ENCODE results near the gene IRX5. TPM values are rescaled to one million over a fixed set of nuclear protein-coding genes. Genes with fewer than 3 reads are reported as not detected.
A peak's percentile ranks its signal among the peaks of the same experiment; 100 is the strongest.

Gene IRX5
- total RNA-seq, 1 donor from 2014 or later: 4.3 TPM

DNA sequence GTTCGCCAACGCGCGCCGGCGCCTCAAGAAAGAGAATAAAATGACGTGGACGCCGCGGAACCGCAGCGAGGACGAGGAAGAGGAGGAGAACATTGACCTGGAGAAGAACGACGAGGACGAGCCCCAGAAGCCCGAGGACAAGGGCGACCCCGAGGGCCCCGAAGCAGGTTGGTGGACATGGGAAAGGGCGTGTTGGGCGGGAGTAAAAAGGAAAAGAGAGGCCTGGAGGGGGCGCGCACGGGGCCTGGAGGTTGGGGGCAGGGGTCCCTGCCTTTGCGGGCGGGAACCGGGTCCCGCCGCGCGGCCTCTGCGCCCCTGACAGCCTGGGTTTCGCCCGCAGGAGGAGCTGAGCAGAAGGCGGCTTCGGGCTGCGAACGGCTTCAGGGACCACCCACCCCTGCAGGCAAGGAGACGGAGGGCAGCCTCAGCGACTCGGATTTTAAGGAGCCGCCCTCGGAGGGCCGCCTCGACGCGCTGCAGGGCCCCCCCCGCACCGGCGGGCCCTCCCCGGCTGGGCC is 2.1 kb downstream of the IRX5 start:
- Mint-ChIP-seq H3K4me3 (ENCODE audit: unreplicated experiment) (peak overlapping the region; percentile 81), H3K27me3 (ENCODE audit: unreplicated experiment) (peaks cover 50% of the 10 kb centered on the region), H3K4me1 (ENCODE audit: unreplicated experiment) (peaks cover 41% of the 10 kb centered on the region), H3K27ac (ENCODE audit: unreplicated experiment) (peak overlapping the region; percentile 72), H3K36me3 (ENCODE audit: unreplicated experiment) (peaks cover 18% of the 10 kb centered on the region), H3K9me3 (ENCODE audit: unreplicated experiment) (no peaks in the 10 kb centered on the region)
- TF ChIP-seq, protein P1, sequence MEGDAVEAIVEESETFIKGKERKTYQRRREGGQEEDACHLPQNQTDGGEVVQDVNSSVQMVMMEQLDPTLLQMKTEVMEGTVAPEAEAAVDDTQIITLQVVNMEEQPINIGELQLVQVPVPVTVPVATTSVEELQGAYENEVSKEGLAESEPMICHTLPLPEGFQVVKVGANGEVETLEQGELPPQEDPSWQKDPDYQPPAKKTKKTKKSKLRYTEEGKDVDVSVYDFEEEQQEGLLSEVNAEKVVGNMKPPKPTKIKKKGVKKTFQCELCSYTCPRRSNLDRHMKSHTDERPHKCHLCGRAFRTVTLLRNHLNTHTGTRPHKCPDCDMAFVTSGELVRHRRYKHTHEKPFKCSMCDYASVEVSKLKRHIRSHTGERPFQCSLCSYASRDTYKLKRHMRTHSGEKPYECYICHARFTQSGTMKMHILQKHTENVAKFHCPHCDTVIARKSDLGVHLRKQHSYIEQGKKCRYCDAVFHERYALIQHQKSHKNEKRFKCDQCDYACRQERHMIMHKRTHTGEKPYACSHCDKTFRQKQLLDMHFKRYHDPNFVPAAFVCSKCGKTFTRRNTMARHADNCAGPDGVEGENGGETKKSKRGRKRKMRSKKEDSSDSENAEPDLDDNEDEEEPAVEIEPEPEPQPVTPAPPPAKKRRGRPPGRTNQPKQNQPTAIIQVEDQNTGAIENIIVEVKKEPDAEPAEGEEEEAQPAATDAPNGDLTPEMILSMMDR (IDR thresholded peaks at IDR 0.05): no peak
- DNase-seq (ENCODE audit: extremely low spot score, unreplicated experiment): peak; percentile 80

DNA sequence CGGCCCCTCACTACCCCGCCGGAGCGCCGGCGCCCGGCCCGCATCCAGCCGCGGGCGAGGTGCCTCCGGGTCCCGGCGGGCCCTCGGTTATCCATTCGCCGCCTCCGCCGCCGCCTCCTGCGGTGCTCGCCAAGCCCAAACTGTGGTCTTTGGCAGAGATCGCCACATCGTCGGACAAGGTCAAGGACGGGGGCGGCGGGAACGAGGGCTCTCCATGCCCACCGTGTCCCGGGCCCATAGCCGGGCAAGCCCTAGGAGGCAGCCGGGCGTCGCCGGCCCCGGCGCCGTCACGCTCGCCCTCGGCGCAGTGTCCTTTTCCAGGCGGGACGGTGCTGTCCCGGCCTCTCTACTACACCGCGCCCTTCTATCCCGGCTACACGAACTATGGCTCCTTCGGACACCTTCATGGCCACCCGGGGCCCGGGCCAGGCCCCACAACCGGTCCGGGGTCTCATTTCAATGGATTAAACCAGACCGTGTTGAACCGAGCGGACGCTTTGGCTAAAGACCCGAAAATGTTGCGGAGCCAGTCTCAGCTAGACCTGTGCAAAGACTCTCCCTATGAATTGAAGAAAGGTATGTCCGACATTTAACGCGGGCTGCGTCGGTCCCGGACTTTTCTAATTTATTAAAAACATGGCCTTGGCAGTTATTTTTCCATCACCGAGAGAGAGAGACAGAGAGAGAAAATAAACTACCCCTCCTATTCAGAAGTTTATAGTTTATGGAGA is 2.8 kb downstream of the IRX5 start:
- Mint-ChIP-seq H3K27ac (ENCODE audit: unreplicated experiment) (no peak overlapping the region), H3K4me1 (ENCODE audit: unreplicated experiment) (peaks cover 45% of the 10 kb centered on the region), H3K36me3 (ENCODE audit: unreplicated experiment) (peaks cover 18% of the 10 kb centered on the region), H3K4me3 (ENCODE audit: unreplicated experiment) (peak overlapping the region; percentile 32), H3K9me3 (ENCODE audit: unreplicated experiment) (no peaks in the 10 kb centered on the region), H3K27me3 (ENCODE audit: unreplicated experiment) (peaks cover 56% of the 10 kb centered on the region)
- DNase-seq (ENCODE audit: extremely low spot score, unreplicated experiment): peak; percentile 81
- TF ChIP-seq, protein P1 (IDR thresholded peaks at IDR 0.05): no peak

DNA sequence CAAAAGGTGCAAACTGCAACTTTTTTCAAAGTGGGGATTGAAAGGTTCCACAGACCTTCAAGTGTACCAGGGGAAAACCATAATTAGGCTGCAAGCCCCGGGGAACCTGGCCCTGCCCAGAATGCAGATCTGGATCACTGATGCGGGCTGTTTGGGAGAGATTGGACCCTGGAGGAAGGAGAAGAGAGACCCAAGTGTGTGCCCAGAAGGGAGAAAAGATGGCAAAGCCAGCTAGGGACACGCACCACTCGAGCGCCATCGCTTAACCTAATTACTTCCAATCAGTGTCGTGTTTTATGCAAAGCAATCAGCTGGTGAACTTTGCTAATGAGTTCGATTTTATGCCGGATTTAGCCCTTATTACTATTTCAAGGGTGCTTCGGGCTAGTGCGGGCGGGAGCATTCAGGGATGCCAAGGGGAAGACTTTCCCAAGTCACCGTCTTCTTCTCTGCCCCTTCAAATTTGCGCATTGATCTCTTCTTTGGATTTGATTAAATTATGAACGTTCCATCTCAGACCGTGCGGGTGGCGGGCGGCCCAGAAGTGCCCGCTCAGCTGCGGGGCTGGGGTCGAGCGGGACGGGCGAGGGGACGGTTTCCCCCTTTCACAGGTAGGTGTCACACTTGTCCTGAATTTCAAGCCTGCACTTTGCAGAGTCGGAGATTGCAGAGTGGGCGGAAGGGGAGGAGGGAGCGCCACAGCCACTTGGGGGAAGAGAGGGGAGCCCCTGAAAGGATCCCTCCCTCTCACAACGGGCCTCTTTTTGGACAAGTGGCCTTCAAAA is 4.0 kb downstream of the IRX5 start:
- H3K4me1 Mint-ChIP-seq (ENCODE audit: unreplicated experiment): peaks cover 47% of the 10 kb centered on the region

DNA sequence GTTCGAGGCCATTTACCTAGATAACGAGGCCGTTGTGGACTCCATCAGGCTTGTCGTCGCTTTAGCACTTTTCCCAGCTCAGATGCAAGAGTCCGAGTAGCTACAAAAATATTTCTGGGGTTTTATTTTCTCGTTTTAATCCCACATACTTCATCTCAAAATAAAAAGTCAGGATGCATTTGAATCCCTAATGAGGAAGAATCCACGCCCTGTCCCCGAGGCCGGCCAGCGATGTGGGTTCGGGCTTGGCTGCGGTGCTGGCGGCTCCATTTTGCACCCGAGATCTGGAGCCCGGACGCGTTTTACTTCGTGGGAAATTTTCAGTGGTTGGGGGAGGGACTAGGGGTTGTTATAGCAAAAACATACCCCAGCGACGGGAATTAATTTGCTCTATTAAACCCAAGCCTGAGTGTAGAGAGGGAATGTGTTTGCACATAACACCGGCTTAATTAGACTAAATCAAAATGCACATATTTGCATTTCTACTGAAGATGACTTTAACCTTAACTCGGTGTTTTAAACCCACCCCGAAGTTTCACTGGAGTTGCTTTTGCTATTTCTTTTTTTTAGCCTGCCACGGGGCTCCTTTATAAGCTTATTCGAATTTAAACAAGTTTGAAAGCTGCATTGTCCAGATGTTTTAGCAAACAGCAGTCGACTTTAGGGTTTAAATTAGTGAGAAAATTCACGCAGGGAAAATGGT is 4.8 kb downstream of the IRX5 start:
- H3K27me3 Mint-ChIP-seq (ENCODE audit: unreplicated experiment): peaks cover 76% of the 10 kb centered on the region
- H3K4me3 Mint-ChIP-seq (ENCODE audit: unreplicated experiment): peak overlapping the region; percentile 14
- no peaks in the 10 kb centered on the region for H3K9me3 Mint-ChIP-seq (ENCODE audit: unreplicated experiment)
- TF ChIP-seq, protein P1 (IDR thresholded peaks at IDR 0.05): no peak
- peaks cover 18% of the 10 kb centered on the region for H3K36me3 Mint-ChIP-seq (ENCODE audit: unreplicated experiment)
- peaks cover 47% of the 10 kb centered on the region for H3K4me1 Mint-ChIP-seq (ENCODE audit: unreplicated experiment)
- no peak for DNase-seq (ENCODE audit: extremely low spot score, unreplicated experiment)
- H3K27ac Mint-ChIP-seq (ENCODE audit: unreplicated experiment): no peak overlapping the region

More for the DNA sequence above, 4.0 kb downstream of the IRX5 start:
- no peak overlapping the region for H3K4me3 Mint-ChIP-seq (ENCODE audit: unreplicated experiment)
- TF ChIP-seq, protein P1 (IDR thresholded peaks at IDR 0.05): peak; percentile 17
- H3K36me3 Mint-ChIP-seq (ENCODE audit: unreplicated experiment): peaks cover 18% of the 10 kb centered on the region
- H3K27me3 Mint-ChIP-seq (ENCODE audit: unreplicated experiment): peaks cover 68% of the 10 kb centered on the region
- DNase-seq (ENCODE audit: extremely low spot score, unreplicated experiment): peak; percentile 76
- no peaks in the 10 kb centered on the region for H3K9me3 Mint-ChIP-seq (ENCODE audit: unreplicated experiment)
- H3K27ac Mint-ChIP-seq (ENCODE audit: unreplicated experiment): no peak overlapping the region

Measured in osteocyte (in vitro differentiated cells).